Esophagus squamous epithelium (tissue), 5 donors: ENCODE data around the gene NOP10. TPM values are rescaled to one million over a fixed set of nuclear protein-coding genes. Genes with fewer than 3 reads are reported as not detected.

ENCODE experiments used
- DNase-seq: peaks from one replicate; lab custom pipeline; 2025; lab: John Stamatoyannopoulos, UW
- H3K27ac ChIP-seq, 4 donors: fragments of 200-600 bp; sonication (generic); one replicate each; pipeline ENCODE4 v1.5.1; 2016 to 2019; ENCODE audit warnings: mild to moderate bottlenecking in 1 of 4
- H3K27me3 ChIP-seq, 4 donors: fragments of 200-600 bp; sonication (generic); 1 replicate in 3 of 4; 2 replicates in 1 of 4; pipeline versions ENCODE4 v1.5.1 to v1.6.0; 2017 to 2021; ENCODE audit warnings: antibody characterized with exemption in 1 of 4
- H3K36me3 ChIP-seq, 3 donors: fragments of 200-600 bp; sonication (generic); one replicate each; pipeline ENCODE4 v1.5.1; 2016 to 2019
- H3K4me1 ChIP-seq, 3 donors: fragments of 200-600 bp; sonication (generic); one replicate each; pipeline ENCODE4 v1.5.1; 2017 to 2019
- H3K4me3 ChIP-seq, 4 donors: fragments of 200-600 bp; sonication (generic); 1 replicate in 3 of 4; 2 replicates in 1 of 4; pipeline ENCODE4 v1.5.1; 2016 to 2019; ENCODE audit warnings: mild to moderate bottlenecking in 2 of 4, moderate library complexity in 1 of 4
- H3K9me3 ChIP-seq, 3 donors: fragments of 200-600 bp; sonication (generic); one replicate each; pipeline ENCODE4 v1.5.1; 2016 to 2019
- POLR2A ChIP-seq, 4 donors: fragments of 450-650 bp; IDR thresholded peaks; one replicate each; pipeline ENCODE4 v1.6.1; 2017; ENCODE audit warnings: antibody characterized with exemption in 4 of 4, mild to moderate bottlenecking in 4 of 4, moderate library complexity in 3 of 4
- WGBS, 2 donors: methylation state at CpG; one replicate each; pipeline ENCODE4 v1.1.5; 2018; 5-methylcytosine and 5-hydroxymethylcytosine counted together
- intact Hi-C: fragments of 100-400 bp; cut with DNase I; formaldehyde crosslinking; loops from one replicate; pipeline ENCODE4 v1.15.0; 2022
- total RNA-seq, 4 donors: library from RNA; depleted of rRNA; stranded (reverse); fragments of >200 nt; gene quantifications; one replicate each; pipeline ENCODE4 v1.1.0, GENCODE V29; 2016
- TF ChIP-seq, protein P1 (sequence below), 6 experiments: fragments of 450-650 bp in 4 of 6; fragments of 200-600 bp in 2 of 6; sonication (generic) in 2 of 6; IDR thresholded peaks; one replicate each; pipeline ENCODE4 v1.5.1; 2016 to 2019; ENCODE audit warnings: antibody characterized with exemption in 6 of 6, mild to moderate bottlenecking in 4 of 6, moderate library complexity in 4 of 6
- donor health status: DM: yes; HTN: yes; CAD: no.

NOP10 gene
- total RNA-seq, 4 donors from 2014 or later: 132 to 213 (median 176) TPM

DNA sequence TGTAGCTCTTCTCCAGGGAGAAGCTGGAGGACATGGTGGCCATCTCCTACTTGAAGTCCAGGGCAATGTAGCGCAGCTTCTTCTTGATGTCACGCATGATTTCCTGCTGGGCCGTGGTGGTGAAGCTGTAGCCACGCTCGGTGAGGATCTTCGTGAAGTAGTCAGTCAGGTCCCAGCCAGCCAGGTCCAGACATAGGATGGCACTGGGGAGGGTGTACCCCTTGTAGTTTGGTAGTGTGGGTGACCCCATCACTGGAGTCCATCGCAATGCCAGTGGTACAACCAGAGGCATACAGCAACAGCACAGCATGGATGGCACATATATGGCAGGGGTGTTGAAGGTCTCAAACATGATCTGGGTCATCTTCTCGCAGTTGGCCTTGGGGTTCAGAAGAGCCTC is 31.0 kb upstream of the NOP10 start:
- intact Hi-C loops: no loop called here
- DNase-seq: no peak
- Histone ChIP-seq H3K27me3 (no peaks in the 10 kb centered on the region), H3K36me3 (no peaks in the 10 kb centered on the region), H3K27ac (no peak overlapping the region), H3K4me1 (peaks cover 0 to 17% (median 0%) of the 10 kb centered on the region in 3 donors), H3K9me3 (no peaks in the 10 kb centered on the region), H3K4me3 (no peak overlapping the region)
- WGBS, 2 donors: 90 to 100% methylated on average over 3 to 4 of the region's 8 CpGs
- TF ChIP-seq, protein P1, sequence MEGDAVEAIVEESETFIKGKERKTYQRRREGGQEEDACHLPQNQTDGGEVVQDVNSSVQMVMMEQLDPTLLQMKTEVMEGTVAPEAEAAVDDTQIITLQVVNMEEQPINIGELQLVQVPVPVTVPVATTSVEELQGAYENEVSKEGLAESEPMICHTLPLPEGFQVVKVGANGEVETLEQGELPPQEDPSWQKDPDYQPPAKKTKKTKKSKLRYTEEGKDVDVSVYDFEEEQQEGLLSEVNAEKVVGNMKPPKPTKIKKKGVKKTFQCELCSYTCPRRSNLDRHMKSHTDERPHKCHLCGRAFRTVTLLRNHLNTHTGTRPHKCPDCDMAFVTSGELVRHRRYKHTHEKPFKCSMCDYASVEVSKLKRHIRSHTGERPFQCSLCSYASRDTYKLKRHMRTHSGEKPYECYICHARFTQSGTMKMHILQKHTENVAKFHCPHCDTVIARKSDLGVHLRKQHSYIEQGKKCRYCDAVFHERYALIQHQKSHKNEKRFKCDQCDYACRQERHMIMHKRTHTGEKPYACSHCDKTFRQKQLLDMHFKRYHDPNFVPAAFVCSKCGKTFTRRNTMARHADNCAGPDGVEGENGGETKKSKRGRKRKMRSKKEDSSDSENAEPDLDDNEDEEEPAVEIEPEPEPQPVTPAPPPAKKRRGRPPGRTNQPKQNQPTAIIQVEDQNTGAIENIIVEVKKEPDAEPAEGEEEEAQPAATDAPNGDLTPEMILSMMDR (IDR thresholded peaks at IDR 0.05): no peak
- TF ChIP-seq POLR2A (IDR thresholded peaks at IDR 0.05): no peak

DNA sequence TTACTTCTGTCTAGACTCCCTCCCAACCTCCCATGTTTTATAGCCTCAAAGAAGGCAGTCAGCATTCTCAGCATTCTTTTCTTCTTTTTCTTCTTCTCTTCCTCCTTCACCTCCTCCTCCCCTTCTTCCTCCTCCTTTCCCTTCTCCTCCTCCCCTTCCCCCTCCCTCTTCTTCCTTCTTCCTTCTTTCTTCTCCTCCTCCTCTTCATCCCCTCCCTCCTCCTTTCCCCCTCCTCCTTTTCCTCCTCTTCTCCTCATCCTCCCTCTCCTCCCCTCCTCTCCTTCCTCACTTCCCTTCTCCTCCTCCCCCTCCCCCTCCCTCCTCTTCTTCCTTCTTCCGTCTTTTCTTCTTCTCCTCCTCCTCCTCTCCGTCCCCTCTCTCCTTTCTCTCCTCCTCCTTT is 27.7 kb upstream of the NOP10 start:
- Histone ChIP-seq H3K27me3 (no peaks in the 10 kb centered on the region), H3K4me1 (peaks cover under 1 to 39% (median 10%) of the 10 kb centered on the region in 3 donors), H3K9me3 (no peaks in the 10 kb centered on the region), H3K4me3 (no peak overlapping the region), H3K27ac (no peak overlapping the region), H3K36me3 (no peaks in the 10 kb centered on the region)
- intact Hi-C loops: no loop called here
- WGBS, 2 donors: 74 to 76% methylated on average over 2 of the region's 2 CpGs
- no peak for DNase-seq
- TF ChIP-seq, protein P1 (IDR thresholded peaks at IDR 0.05): no peak
- no peak for TF ChIP-seq POLR2A (IDR thresholded peaks at IDR 0.05)

DNA sequence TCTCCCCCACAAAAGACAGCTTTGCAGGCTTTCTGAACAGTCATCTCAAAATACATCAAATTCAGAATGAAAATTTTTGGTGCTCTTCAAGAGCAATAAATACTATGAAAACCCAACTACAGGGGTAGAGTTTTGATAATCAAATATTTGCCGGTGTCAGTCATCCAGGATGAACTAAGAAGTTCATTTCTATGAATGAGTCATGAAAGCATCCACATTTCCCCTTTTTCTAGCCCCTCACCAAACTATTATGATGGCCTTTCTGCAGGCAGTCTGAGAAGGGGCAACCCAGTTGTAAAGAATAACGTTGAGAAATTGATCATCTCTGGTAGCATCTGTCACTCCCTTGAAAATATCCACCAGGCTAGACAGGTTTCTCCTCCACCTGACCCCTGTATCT is 27.2 kb upstream of the NOP10 start:
- intact Hi-C loops: no loop called here
- H3K4me1 ChIP-seq: peaks cover 3 to 43% (median 15%) of the 10 kb centered on the region in 3 donors
- H3K9me3 ChIP-seq: no peaks in the 10 kb centered on the region
- TF ChIP-seq POLR2A (IDR thresholded peaks at IDR 0.05): no peak
- TF ChIP-seq, protein P1 (IDR thresholded peaks at IDR 0.05): no peak
- no peaks in the 10 kb centered on the region for H3K36me3 ChIP-seq
- no peaks in the 10 kb centered on the region for H3K27me3 ChIP-seq
- H3K27ac ChIP-seq: no peak overlapping the region
- no peak overlapping the region for H3K4me3 ChIP-seq
- 52 to 58% methylated on average over 2 of the region's 2 CpGs for WGBS, 2 donors
- no peak for DNase-seq

DNA sequence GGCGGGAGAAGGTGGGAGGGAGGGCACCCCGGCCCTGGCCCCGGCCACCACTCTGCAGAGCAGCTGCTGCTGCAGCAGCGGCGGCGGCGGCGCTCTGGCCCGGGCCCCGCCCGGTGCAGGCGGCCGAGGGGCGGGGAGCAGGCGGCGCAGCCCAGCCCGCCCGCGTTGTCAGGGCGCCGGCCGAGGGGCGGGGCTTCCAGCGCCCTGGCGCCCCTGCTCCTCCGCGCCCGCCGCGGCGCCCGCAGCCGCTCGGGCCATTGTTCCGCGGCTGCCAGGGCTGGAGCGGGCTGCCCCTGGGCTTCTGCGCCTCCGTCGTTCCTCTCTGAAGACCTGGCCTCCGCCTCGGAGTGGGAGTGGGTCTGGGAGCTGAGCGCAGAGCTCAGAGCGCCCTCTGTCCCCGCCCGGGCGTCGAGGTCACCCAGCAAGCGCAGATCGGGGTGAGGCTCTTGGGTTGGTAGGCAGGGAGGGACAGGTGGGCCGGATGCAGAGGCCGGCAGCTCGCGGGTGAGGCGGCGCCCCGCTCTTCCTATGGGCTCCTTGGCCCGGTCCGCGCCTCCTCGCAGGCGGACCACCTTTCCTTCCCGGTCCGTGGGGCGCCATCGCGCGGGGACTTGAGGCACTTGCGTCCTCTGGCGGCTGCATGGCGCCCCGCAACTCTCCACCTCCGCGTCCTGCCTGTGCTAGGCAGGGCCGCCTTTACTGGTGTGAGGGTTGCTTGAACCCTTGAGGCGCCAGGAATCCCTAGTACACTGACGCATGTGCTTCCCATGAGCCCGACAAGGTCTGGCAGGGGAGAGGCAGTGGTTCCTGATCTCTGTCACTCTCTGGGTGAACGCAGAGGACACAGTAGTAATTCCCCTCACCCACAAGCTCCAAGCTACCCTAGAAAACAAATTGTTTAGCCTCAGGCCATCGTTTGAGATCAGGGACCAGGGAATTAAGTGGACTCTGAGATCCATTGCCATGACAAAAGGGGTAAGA is 24.5 kb upstream of the NOP10 start, which contains the start of gene LPCAT4:
TSS of gene LPCAT4 (minus strand) at position 96 of the 981 bp plus-strand sequence. CDS start 96 bp downstream, outside the sequence.
- TF ChIP-seq POLR2A (IDR thresholded peaks at IDR 0.05): peak in 2 of 4 donors; percentile 54 to 68
- TF ChIP-seq, protein P1 (IDR thresholded peaks at IDR 0.05): peak; percentile 91 to 98 (median 96)
- peaks cover 3 to 58% (median 15%) of the 10 kb centered on the region in 3 donors for H3K4me1 ChIP-seq
- H3K27me3 ChIP-seq: no peaks in the 10 kb centered on the region
- H3K27ac ChIP-seq: peak within 1 kb of the TSS; percentile 98 to 100 (median 99)
- 0% methylated on average over 2 to 22 of the region's 80 CpGs for WGBS, 2 donors
- peak; percentile 65 for DNase-seq
- intact Hi-C loops: loop anchor here (10.0 kb wide), 1 partner anchor 133 kb away; no protein-coding TSS in a partner anchor
- peaks cover 0 to 20% (median 7%) of the 10 kb centered on the region in 3 donors for H3K36me3 ChIP-seq
- H3K9me3 ChIP-seq: no peaks in the 10 kb centered on the region
- peak within 1 kb of the TSS; percentile 88 to 95 (median 92) for H3K4me3 ChIP-seq
